ENCODE results near the gene PHTF1.

Gene PHTF1

DNA sequence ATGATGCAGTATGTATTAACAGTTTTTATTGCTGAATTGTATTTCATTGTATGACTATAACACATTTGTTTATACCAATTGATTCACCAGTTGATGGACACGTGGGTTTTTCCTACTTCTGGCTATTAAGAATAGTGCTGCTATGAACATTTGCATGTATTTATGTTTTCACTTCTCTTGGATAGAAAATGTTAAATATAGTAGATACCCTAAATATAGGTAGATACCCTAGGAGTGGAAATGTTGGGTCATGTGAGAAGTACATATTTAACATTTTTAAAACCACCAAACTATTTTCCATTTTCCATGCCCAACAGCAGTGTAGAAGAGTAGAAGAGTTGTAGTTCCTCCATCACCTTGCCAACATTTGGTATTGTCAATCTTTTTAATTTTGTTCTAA lies 7.8 kb downstream of the PHTF1 start:
- TF ChIP-seq CTCF (conservative IDR thresholded peaks at IDR 0.05; ENCODE audit: low read depth): no peak
- no peak overlapping the region for H3K27ac ChIP-seq
- no peak for DNase-seq (ENCODE audit: low spot score)
- ChIA-PET POLR2A (ENCODE audit: low non-redundant PET) (no interaction called here), CTCF (no interaction called here)

- TF ChIP-seq CTCF (conservative IDR thresholded peaks at IDR 0.05; ENCODE audit: low read depth): no peak
- ChIA-PET CTCF (no interaction called here), POLR2A (ENCODE audit: low non-redundant PET) (no interaction called here)
- no peak for DNase-seq (ENCODE audit: low spot score)
- H3K27ac ChIP-seq: no peak overlapping the region
Observed at GRCh38 chr1:113751114-113751513, 8.2 kb downstream of the PHTF1 start.

- no peak for TF ChIP-seq CTCF (conservative IDR thresholded peaks at IDR 0.05; ENCODE audit: low read depth)
- ChIA-PET POLR2A (ENCODE audit: low non-redundant PET) (no interaction called here), CTCF (no interaction called here)
- no peak for DNase-seq (ENCODE audit: low spot score)
- H3K27ac ChIP-seq: no peak overlapping the region
Observed at GRCh38 chr1:113749402-113749801, 9.9 kb downstream of the PHTF1 start.

GRCh38 chr1:113747376-113747775 lies 11.9 kb downstream of the PHTF1 start:
- H3K27ac ChIP-seq: no peak overlapping the region

DNA sequence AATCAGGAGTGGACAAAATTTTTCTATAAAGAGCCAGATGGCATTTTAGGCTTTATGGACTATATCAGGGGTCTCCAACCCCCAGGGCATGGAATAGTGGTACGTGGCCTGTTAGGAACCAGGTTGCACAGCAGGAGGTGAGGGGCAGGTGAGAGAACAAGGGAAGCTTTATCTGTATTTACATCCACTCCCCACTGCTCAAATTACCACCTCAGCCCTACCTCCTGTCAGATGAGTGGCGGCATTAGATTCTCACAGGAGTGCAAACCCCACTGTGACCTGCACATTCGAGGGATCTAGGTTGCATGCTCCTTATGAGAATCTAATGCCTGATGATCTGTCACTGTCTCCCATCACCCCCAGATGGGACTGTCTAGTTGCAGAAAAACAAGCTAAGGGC lies 13.9 kb downstream of the PHTF1 start:
- no peak for TF ChIP-seq CTCF (conservative IDR thresholded peaks at IDR 0.05; ENCODE audit: low read depth)
- no peak overlapping the region for H3K27ac ChIP-seq
- no peak for DNase-seq (ENCODE audit: low spot score)
- ChIA-PET POLR2A (ENCODE audit: low non-redundant PET) (no interaction called here), CTCF (no interaction called here)

More at GRCh38 chr1:113747376-113747775, 11.9 kb downstream of the PHTF1 start:
- ChIA-PET CTCF (no interaction called here), POLR2A (ENCODE audit: low non-redundant PET) (no interaction called here)
- TF ChIP-seq CTCF (conservative IDR thresholded peaks at IDR 0.05; ENCODE audit: low read depth): no peak
- peak; percentile 42 for DNase-seq (ENCODE audit: low spot score)

DNA sequence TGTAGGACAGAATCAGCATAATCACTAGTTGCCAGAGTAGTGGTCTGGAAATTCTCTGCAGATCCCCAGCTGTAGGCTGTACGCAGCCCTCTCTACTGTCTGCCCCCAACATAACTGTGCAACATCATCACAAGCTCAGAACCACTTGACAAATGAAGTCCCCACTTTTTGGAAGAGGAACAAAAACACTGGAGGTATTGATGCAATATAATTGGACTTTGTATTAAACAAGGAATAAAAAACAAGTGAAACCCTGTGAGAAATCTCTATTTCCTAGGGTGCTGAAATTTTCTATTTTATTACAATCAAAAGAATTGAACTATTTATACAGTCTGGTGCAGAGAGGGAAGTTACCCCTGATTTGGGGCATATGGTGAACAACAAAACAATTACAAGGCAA lies 15.2 kb downstream of the PHTF1 start:
- no peak for DNase-seq (ENCODE audit: low spot score)
- H3K27ac ChIP-seq: no peak overlapping the region
- ChIA-PET CTCF (no interaction called here), POLR2A (ENCODE audit: low non-redundant PET) (no interaction called here)
- no peak for TF ChIP-seq CTCF (conservative IDR thresholded peaks at IDR 0.05; ENCODE audit: low read depth)

DNA sequence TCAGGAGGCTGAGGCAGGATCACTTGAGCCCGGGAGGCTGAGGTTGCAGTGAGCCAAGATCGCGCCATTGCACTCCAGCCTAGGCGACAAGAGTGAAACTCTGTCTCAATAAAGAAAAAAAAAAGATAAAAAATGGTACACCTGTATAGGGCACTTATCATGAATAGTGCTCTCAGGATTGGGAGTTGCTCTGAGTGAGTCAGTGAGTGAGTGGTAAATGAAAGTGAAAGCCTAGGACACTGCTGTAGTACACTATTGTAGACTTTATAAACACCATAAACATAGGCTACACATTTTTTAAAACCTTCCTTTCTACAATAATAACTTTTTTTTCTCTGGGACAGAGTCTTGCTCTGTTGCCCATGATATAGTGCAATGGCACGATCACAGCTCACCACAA lies 16.8 kb downstream of the PHTF1 start:
- no peak for TF ChIP-seq CTCF (conservative IDR thresholded peaks at IDR 0.05; ENCODE audit: low read depth)
- ChIA-PET POLR2A (ENCODE audit: low non-redundant PET) (no interaction called here), CTCF (interaction anchor here (1.0 kb wide), 1 partner anchor 16 kb away, joined by 7 read pairs; no protein-coding TSS in a partner anchor)
- no peak for DNase-seq (ENCODE audit: low spot score)
- H3K27ac ChIP-seq: no peak overlapping the region

Measured in RWPE1 (cell line).